Cerebellar cortex (tissue), 1 donor: ENCODE results near the gene DDA1.
"Not testable (repeated sequence)": the region's sequence is repeated elsewhere in the genome, so short reads cannot be mapped to it uniquely, and the experiment has no call there.

Experiments
- DNase-seq: peaks from one replicate; pipeline ENCODE4 v3.0.0-alpha.2; 2015; ENCODE audit warnings: low spot score

The DDA1 gene

GRCh38 chr19:17309198-17309964 is at the start of gene DDA1:
DDA1 (plus strand) TSS chr19:17309563; CDS start chr19:17309655, 92 bp downstream.
- peak; percentile 100 for DNase-seq

DNA sequence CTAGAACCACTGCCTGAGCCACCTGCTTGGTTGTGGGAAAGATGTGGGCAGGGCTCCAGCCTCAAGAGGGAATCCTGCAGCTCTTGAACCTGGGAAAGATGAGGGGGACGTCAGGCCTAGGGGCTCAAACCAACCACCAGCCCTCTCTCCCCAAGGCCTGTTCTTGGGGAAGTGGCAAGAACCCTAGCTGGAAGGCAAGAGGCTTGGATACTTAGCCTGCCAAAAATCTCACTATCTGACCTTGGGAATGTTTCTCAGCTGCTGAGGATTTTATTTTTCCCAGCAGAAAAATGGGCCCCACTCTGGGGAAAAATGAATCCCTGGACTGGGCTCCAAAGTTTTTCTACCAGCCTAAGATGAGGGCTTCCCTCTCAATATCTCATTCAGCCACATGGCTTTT is 49.4 kb upstream of the DDA1 start:
- DNase-seq = no peak

GRCh38 chr19:17260842-17261325 is 48.5 kb upstream of the DDA1 start:
- DNase-seq = peak; percentile 80

DNA sequence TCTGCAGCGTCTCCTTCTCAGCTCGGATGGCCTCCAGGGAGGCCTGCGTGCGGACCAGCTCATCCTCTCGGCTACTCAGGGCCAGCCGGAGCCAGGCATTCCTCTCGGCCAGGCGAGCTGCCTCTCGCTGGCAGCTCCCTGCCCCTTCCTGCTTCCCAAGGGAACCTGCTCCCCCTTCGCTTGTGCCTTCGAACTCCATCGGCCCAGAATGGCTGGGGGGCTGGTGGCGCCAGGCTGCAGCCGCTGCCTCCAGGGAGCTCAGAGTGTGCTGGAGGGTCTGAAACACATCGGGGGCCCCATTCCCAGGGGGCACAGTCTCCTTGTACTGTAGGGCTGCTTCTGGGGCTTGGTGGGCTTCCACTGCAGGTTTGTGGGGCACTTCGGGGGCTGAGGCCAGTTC is 46.8 kb upstream of the DDA1 start:
- no peak for DNase-seq

GRCh38 chr19:17263712-17264640 is 45.4 kb upstream of the DDA1 start:
- no peak for DNase-seq

DNA sequence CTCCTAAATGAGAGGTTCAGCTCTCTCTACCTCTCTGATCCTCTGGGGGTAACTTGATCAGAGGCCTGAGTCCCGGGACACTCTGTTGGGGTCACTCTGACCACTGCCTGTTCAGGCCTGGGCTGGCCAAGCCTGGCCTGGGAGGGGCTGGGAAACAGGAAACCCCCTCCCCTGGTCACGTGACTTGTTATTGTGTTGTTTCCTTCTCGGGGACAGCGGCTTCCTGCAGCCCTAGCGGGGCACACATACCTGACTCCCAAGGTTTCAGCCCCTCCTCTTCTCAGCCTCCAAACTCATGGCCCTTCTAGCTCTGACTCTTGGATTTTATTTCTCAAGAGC is 44.8 kb upstream of the DDA1 start, which contains the start of gene USHBP1:
Gene USHBP1 (minus strand): TSS at position 105 of the 339 bp plus-strand sequence. CDS start 446 bp downstream, outside the sequence.
- no peak for DNase-seq

DNA sequence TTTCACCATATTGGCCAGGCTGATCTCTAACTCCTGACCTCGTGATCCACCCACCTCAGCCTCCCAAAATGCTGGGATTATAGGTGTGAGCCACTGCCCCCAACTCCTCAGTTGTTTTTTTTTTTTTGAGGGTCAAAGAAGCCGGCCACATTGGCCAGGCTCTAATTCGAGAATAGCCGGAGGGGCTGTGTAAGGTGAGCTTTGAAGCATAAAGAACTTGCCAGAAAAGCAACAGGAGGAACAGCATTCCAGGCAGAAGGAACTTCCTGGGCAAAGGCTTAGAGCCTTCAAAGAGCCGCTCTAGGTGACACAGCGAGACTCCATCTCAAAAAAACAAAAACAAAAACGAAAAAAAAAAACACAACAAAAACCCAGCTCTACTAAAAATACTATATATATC is 43.3 kb upstream of the DDA1 start:
- DNase-seq = no peak

DNA sequence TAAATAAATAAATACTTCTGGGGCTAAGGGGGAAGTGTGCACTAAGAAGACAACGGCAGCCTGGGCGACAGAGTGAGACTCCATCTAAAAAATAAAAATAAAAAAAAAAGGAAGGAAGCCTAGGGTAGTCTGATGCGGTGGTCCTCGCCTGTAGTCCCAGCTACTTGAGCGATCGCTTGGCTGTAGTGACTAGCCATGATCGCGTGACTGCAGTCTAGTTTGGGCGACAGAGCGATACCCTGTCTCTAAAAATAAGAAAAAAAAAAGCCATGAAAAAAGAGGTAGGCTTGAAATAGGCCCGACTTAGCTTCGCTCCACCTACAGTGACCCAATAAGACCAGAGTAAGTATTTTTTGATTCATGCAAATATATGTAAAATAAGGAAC is 42.8 kb upstream of the DDA1 start:
- no peak for DNase-seq

DNA sequence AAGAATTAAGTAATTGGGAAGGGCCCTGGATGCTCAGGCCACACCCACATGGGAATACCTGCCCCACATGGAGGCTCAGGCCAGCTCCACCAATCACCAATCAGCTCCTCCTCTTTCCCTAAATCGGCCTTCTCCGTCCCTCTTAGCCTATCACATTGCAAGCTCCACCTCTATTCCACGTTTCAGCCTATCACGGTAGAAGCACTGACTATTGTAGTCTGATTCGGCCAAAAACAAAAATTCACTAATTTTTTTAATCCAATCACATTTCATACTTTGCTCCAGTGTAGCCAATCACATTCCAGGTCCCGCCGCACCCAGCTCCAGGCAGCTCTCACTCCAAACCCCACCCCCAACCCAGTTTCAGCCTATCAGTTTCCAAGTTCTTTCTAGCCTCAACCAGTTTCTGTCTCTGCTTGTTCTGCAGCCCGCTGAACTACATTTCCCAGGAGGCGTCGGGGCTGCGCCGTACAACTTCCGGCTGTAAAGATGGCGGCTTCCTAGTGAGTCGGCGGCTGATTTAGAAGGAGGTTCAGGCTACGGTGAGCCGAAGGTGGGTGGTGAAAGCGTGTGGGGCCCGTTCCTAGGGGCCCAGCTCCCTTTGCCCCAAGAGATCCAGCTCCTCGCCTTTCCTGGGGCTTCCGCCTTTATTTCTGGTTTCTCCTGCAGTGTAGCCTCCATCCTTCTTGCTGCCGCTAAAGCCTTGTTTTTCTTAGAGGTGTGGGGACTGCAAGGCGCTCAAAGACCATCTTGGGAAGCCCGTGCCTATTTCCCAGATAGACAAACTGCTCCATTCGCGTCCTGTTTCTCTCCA is 42.2 kb upstream of the DDA1 start, which contains the start of gene BABAM1:
Gene BABAM1 (plus strand): TSS at position 469 of the 814 bp plus-strand sequence. CDS start 1,364 bp downstream, outside the sequence.
- DNase-seq = peak; percentile 100

GRCh38 chr19:17268754-17269153 is 40.6 kb upstream of the DDA1 start:
- no peak for DNase-seq

GRCh38 chr19:17274892-17275291 is 34.5 kb upstream of the DDA1 start:
- DNase-seq = not testable (repeated sequence)

- no peak for DNase-seq
These were observed 33.8 kb upstream of the DDA1 start for GRCh38 chr19:17275441-17276175.

DNA sequence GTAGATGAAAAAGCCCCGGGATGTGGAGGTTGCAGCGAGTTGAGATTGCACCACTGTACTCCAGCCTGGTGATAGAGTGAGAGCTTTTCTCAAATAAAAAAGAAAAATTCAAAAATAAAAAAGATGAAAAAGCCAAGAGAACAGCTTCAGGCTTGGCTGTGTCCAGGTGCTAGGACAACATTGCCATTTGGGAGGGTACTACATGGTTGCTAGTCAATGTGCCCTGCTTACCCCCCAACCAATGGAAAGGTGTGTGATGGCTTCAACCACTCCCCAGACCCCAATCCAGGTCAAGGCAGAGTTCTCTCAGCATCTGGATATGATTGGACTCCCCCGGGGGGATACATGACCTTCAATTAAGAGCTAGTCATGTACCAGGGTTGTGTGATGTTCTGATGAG is 29.9 kb upstream of the DDA1 start:
- no peak for DNase-seq

- no peak for DNase-seq
These were observed 27.7 kb upstream of the DDA1 start, which contains the start of gene ANKLE1 for GRCh38 chr19:17281391-17282304. ANKLE1 (plus strand) TSS chr19:17281901; CDS start chr19:17281921, 20 bp downstream.

DNA sequence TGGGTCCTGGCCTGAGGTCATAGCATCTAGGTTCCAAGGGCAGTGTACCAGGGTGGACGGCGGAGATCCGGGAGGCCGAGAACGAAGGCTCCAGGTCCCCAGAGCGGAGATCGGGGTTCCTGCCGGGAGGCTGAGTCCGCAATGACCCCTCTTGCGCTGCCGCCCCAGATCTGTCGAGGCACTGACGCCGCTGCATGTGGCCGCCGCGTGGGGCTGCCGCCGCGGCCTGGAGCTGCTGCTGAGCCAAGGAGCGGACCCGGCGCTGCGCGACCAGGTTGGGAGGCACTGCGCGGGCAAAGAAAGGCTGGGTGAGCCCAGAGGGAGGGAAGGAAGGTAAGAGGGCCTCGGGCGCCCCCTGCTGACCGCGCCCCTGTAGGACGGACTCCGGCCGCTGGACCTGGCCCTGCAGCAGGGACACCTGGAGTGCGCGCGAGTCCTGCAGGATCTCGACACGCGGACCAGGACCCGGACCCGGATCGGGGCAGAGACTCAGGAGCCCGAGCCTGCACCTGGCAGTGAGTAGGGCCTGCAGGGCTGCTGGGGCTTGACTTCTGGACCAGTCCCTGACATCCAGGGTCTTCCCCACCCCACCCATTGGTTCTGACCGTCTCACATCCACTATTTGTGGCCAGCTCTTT is 26.8 kb upstream of the DDA1 start:
- DNase-seq = peak; percentile 85

DNA sequence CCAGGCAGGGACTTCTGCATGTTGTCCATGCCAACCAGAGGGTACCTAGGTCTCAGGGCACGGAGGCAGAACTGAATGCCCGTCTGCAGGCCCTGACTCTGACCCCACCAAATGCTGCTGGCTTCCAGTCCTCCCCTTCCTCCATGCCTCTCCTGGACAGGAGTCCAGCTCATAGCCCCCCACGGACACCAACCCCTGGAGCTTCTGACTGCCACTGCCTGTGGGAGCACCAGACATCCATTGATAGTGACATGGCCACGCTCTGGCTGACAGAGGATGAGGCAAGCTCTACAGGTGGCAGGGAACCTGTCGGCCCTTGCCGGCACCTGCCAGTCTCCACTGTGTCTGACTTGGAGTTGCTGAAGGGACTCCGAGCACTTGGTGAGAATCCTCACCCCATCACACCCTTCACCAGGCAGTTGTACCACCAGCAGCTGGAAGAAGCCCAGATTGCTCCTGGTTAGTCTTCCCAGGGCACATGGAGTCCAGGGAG is 25.8 kb upstream of the DDA1 start:
- no peak for DNase-seq

- no peak for DNase-seq
These were observed 23.8 kb upstream of the DDA1 start for GRCh38 chr19:17285415-17286135.

DNA sequence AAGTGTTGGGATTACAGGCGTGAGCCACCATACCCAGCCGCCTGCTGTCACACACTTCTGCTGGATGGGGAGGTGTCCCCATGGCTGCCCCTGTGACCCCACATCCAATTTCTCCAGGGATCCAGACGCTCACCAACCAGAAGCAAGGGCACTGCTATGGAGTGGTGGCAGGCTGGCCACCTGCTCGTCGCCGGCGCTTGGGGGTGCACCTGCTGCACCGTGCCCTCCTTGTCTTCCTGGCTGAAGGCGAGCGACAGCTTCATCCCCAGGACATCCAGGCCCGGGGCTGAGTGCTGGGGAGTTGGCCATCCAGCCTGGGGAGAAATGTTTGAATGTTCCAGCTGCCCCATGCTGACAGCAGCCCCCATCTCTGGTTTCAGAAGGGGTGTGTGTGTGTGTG is 23.1 kb upstream of the DDA1 start:
- DNase-seq = no peak

DNA sequence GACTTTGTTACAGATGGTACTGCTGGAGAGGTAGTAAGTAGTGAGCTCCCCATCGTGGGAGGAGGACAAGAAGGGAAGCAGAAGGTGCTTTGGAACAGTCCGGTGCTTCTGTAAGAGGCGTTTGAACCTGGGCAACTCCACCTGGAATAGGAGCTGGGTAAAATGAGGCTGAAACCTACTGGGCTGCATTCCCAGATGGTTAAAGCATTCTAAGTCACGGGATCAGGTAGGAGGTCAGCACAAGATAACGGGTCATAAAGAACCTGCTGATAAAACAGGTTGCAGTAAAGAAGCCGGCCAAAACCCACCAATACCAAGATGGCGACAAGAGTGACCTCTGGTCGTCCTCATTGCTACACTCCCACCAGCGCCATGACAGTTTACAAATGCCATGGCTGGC is 22.6 kb upstream of the DDA1 start:
- DNase-seq = no peak
